ENCODE results near the gene CNTN4.

The CNTN4 gene

GRCh38 chr3:2677501-2677900 is 578.8 kb downstream of the CNTN4 start:
- Histone ChIP-seq H3K4me3 (replicated peaks; ENCODE audit: insufficient read depth, low read length) (no peak overlapping the region), H3K27me3 (ENCODE audit: insufficient read depth, poor library complexity, severe bottlenecking) (no peaks in the 10 kb centered on the region), H3K27ac (replicated peaks) (no peak overlapping the region)
- no peak for DNase-seq (ENCODE audit: low read depth in 1 of 2, low spot score in 1 of 2)
- no peak for TF ChIP-seq GABPA (IDR thresholded peaks at IDR 0.05; ENCODE audit: low read depth)
- no peak for TF ChIP-seq POLR2AphosphoS5 (IDR thresholded peaks at IDR 0.05; ENCODE audit: low read depth)
- no peak for TF ChIP-seq REST (IDR thresholded peaks at IDR 0.05; ENCODE audit: insufficient replicate concordance, low read depth)
- TF ChIP-seq SPI1 (IDR thresholded peaks at IDR 0.05; ENCODE audit: borderline replicate concordance, low read depth), result no peak
- no peak for TF ChIP-seq CTCF (IDR thresholded peaks at IDR 0.05; ENCODE audit: insufficient read depth, low read length)

GRCh38 chr3:2680236-2680635 is 581.6 kb downstream of the CNTN4 start:
- Histone ChIP-seq H3K27me3 (ENCODE audit: insufficient read depth, poor library complexity, severe bottlenecking) (no peaks in the 10 kb centered on the region), H3K27ac (replicated peaks) (no peak overlapping the region), H3K4me3 (replicated peaks; ENCODE audit: insufficient read depth, low read length) (no peak overlapping the region)
- DNase-seq (ENCODE audit: low read depth in 1 of 2, low spot score in 1 of 2), result no peak
- TF ChIP-seq GABPA (IDR thresholded peaks at IDR 0.05; ENCODE audit: low read depth), result no peak

GRCh38 chr3:2684046-2684445 is 585.4 kb downstream of the CNTN4 start:
- Histone ChIP-seq H3K4me3 (replicated peaks; ENCODE audit: insufficient read depth, low read length) (no peak overlapping the region), H3K27me3 (ENCODE audit: insufficient read depth, poor library complexity, severe bottlenecking) (no peaks in the 10 kb centered on the region), H3K27ac (replicated peaks) (no peak overlapping the region)
- TF ChIP-seq REST (IDR thresholded peaks at IDR 0.05; ENCODE audit: insufficient replicate concordance, low read depth) (no peak), POLR2AphosphoS5 (IDR thresholded peaks at IDR 0.05; ENCODE audit: low read depth) (no peak), CTCF (IDR thresholded peaks at IDR 0.05; ENCODE audit: insufficient read depth, low read length) (no peak), SPI1 (IDR thresholded peaks at IDR 0.05; ENCODE audit: borderline replicate concordance, low read depth) (no peak), GABPA (IDR thresholded peaks at IDR 0.05; ENCODE audit: low read depth) (no peak)
- DNase-seq (ENCODE audit: low read depth in 1 of 2, low spot score in 1 of 2), result no peak

- H3K27me3 ChIP-seq (ENCODE audit: insufficient read depth, poor library complexity, severe bottlenecking), result no peaks in the 10 kb centered on the region
- no peak for DNase-seq (ENCODE audit: low read depth in 1 of 2, low spot score in 1 of 2)
- H3K4me3 ChIP-seq (replicated peaks; ENCODE audit: insufficient read depth, low read length), result no peak overlapping the region
- TF ChIP-seq REST (IDR thresholded peaks at IDR 0.05; ENCODE audit: insufficient replicate concordance, low read depth) (no peak), GABPA (IDR thresholded peaks at IDR 0.05; ENCODE audit: low read depth) (no peak), SPI1 (IDR thresholded peaks at IDR 0.05; ENCODE audit: borderline replicate concordance, low read depth) (no peak), CTCF (IDR thresholded peaks at IDR 0.05; ENCODE audit: insufficient read depth, low read length) (no peak), POLR2AphosphoS5 (IDR thresholded peaks at IDR 0.05; ENCODE audit: low read depth) (no peak)
- H3K27ac ChIP-seq (replicated peaks), result no peak overlapping the region
Observed at GRCh38 chr3:2686816-2687502, 588.3 kb downstream of the CNTN4 start.
